WTC11 (cell line): Measurements from ENCODE around the gene UBASH3B.

ENCODE experiments used
- EMX1 ChIP-seq: fragments of 250-450 bp; sonication (Bioruptor Pico); IDR thresholded peaks from 2 replicates; pipeline ENCODE4 v1.8.0; 2021; ENCODE audit warnings: mild to moderate bottlenecking
- ESRRA ChIP-seq: sonication (generic); formaldehyde crosslinking; IDR thresholded peaks from 2 replicates; pipeline ENCODE4 v1.8.1; 2022; ENCODE audit warnings: mild to moderate bottlenecking, missing genetic modification reagents, borderline replicate concordance
- FOXJ3 ChIP-seq: sonication (generic); formaldehyde crosslinking; IDR thresholded peaks from 2 replicates; pipeline ENCODE4 v1.9.0; 2021; ENCODE audit warnings: missing genetic modification reagents, mild to moderate bottlenecking, borderline replicate concordance
- IRF1 ChIP-seq: sonication (generic); formaldehyde crosslinking; IDR thresholded peaks from 2 replicates; pipeline ENCODE4 v1.8.0; 2023; ENCODE audit warnings: missing genetic modification reagents
- MAX ChIP-seq: sonication (generic); formaldehyde crosslinking; IDR thresholded peaks from 2 replicates; pipeline ENCODE4 v1.8.0; 2022; ENCODE audit warnings: mild to moderate bottlenecking, missing genetic modification reagents
- TCF7 ChIP-seq: sonication (generic); formaldehyde crosslinking; IDR thresholded peaks from 2 replicates; pipeline ENCODE4 v1.8.0; 2022; ENCODE audit warnings: mild to moderate bottlenecking, low read depth, missing genetic modification reagents, moderate library complexity
- USF2 ChIP-seq: sonication (generic); formaldehyde crosslinking; IDR thresholded peaks from 2 replicates; pipeline ENCODE4 v1.8.1; 2023; ENCODE audit warnings: mild to moderate bottlenecking, missing genetic modification reagents, moderate library complexity
- ZNF232 ChIP-seq: sonication (generic); formaldehyde crosslinking; IDR thresholded peaks from 2 replicates; pipeline ENCODE4 v1.8.0; 2022; ENCODE audit warnings: mild to moderate bottlenecking, missing genetic modification reagents
- ZNF423 ChIP-seq: fragments of 250-450 bp; sonication (Bioruptor Pico); IDR thresholded peaks from 2 replicates; pipeline ENCODE4 v2.1.2; 2022; ENCODE audit warnings: mild to moderate bottlenecking, moderate library complexity
- TF ChIP-seq, protein P1 (sequence below): sonication (generic); formaldehyde crosslinking; IDR thresholded peaks from 2 replicates; pipeline ENCODE4 v1.8.1; 2023; ENCODE audit warnings: mild to moderate bottlenecking, missing genetic modification reagents, moderate library complexity
- TF ChIP-seq, protein P2 (sequence below): fragments of 200-600 bp; IDR thresholded peaks from 2 replicates; pipeline ENCODE4 v1.8.0; 2022; ENCODE audit warnings: antibody characterized with exemption
- TF ChIP-seq, protein P3 (sequence below): sonication (generic); formaldehyde crosslinking; IDR thresholded peaks from 2 replicates; pipeline ENCODE4 v1.8.0; 2022; ENCODE audit warnings: mild to moderate bottlenecking, missing genetic modification reagents
- TF ChIP-seq, protein P4 (sequence below): sonication (generic); formaldehyde crosslinking; IDR thresholded peaks from 2 replicates; pipeline ENCODE4 v1.8.1; 2023; ENCODE audit warnings: mild to moderate bottlenecking, missing genetic modification reagents, borderline replicate concordance

GRCh38 chr11:122673701-122674100 lies 18.2 kb downstream of the UBASH3B start:
- TF ChIP-seq, protein P1, sequence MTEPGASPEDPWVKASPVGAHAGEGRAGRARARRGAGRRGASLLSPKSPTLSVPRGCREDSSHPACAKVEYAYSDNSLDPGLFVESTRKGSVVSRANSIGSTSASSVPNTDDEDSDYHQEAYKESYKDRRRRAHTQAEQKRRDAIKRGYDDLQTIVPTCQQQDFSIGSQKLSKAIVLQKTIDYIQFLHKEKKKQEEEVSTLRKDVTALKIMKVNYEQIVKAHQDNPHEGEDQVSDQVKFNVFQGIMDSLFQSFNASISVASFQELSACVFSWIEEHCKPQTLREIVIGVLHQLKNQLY (CRISPR knock-in tag), result no peak
- TF ChIP-seq, protein P2, sequence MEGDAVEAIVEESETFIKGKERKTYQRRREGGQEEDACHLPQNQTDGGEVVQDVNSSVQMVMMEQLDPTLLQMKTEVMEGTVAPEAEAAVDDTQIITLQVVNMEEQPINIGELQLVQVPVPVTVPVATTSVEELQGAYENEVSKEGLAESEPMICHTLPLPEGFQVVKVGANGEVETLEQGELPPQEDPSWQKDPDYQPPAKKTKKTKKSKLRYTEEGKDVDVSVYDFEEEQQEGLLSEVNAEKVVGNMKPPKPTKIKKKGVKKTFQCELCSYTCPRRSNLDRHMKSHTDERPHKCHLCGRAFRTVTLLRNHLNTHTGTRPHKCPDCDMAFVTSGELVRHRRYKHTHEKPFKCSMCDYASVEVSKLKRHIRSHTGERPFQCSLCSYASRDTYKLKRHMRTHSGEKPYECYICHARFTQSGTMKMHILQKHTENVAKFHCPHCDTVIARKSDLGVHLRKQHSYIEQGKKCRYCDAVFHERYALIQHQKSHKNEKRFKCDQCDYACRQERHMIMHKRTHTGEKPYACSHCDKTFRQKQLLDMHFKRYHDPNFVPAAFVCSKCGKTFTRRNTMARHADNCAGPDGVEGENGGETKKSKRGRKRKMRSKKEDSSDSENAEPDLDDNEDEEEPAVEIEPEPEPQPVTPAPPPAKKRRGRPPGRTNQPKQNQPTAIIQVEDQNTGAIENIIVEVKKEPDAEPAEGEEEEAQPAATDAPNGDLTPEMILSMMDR, result no peak
- TF ChIP-seq ZNF423 (CRISPR knock-in tag) (no peak), FOXJ3 (CRISPR knock-in tag) (no peak), MAX (no peak), IRF1 (no peak), TCF7 (CRISPR knock-in tag) (no peak), EMX1 (CRISPR knock-in tag) (no peak), ZNF232 (CRISPR knock-in tag) (no peak), ESRRA (CRISPR knock-in tag) (no peak), USF2 (CRISPR knock-in tag) (no peak)
- TF ChIP-seq, protein P3, sequence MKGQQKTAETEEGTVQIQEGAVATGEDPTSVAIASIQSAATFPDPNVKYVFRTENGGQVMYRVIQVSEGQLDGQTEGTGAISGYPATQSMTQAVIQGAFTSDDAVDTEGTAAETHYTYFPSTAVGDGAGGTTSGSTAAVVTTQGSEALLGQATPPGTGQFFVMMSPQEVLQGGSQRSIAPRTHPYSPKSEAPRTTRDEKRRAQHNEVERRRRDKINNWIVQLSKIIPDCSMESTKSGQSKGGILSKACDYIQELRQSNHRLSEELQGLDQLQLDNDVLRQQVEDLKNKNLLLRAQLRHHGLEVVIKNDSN (CRISPR knock-in tag), result no peak
- TF ChIP-seq, protein P4, sequence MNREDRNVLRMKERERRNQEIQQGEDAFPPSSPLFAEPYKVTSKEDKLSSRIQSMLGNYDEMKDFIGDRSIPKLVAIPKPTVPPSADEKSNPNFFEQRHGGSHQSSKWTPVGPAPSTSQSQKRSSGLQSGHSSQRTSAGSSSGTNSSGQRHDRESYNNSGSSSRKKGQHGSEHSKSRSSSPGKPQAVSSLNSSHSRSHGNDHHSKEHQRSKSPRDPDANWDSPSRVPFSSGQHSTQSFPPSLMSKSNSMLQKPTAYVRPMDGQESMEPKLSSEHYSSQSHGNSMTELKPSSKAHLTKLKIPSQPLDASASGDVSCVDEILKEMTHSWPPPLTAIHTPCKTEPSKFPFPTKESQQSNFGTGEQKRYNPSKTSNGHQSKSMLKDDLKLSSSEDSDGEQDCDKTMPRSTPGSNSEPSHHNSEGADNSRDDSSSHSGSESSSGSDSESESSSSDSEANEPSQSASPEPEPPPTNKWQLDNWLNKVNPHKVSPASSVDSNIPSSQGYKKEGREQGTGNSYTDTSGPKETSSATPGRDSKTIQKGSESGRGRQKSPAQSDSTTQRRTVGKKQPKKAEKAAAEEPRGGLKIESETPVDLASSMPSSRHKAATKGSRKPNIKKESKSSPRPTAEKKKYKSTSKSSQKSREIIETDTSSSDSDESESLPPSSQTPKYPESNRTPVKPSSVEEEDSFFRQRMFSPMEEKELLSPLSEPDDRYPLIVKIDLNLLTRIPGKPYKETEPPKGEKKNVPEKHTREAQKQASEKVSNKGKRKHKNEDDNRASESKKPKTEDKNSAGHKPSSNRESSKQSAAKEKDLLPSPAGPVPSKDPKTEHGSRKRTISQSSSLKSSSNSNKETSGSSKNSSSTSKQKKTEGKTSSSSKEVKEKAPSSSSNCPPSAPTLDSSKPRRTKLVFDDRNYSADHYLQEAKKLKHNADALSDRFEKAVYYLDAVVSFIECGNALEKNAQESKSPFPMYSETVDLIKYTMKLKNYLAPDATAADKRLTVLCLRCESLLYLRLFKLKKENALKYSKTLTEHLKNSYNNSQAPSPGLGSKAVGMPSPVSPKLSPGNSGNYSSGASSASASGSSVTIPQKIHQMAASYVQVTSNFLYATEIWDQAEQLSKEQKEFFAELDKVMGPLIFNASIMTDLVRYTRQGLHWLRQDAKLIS, result no peak
